Astrocyte of the cerebellum (primary cell): ENCODE measurements around the gene TCAF1.
"Not testable (repeated sequence)": the region's sequence is repeated elsewhere in the genome, so short reads cannot be mapped to it uniquely, and the experiment has no call there.

Experiments
- DNase-seq: peaks from one replicate; pipeline ENCODE4 v3.0.0-alpha.2; 2011; ENCODE audit warnings: low read depth
- H3K4me3 ChIP-seq: 2 replicates; pipeline ENCODE4 v1.5.1; 2011; ENCODE audit warnings: mild to moderate bottlenecking, low read depth, low read length, moderate library complexity
- CTCF ChIP-seq: IDR thresholded peaks from 2 replicates; pipeline ENCODE4 v1.5.1; 2012; ENCODE audit warnings: low read length, low read depth, moderate library complexity, mild to moderate bottlenecking; ENCODE audit errors: missing control alignments
- in situ Hi-C: cut with HindIII; loops from 2 replicates; pipeline ENCODE4 v1.10.0; 2017; ENCODE audit warnings: low sequenced_read_pairs

TCAF1 gene

GRCh38 chr7:143837223-143837622, 64.8 kb downstream of the TCAF1 start:
- peak; percentile 35 for TF ChIP-seq CTCF
- peak overlapping the region; percentile 25 for H3K4me3 ChIP-seq
- in situ Hi-C loops, DNase-seq: not testable (repeated sequence)

DNA sequence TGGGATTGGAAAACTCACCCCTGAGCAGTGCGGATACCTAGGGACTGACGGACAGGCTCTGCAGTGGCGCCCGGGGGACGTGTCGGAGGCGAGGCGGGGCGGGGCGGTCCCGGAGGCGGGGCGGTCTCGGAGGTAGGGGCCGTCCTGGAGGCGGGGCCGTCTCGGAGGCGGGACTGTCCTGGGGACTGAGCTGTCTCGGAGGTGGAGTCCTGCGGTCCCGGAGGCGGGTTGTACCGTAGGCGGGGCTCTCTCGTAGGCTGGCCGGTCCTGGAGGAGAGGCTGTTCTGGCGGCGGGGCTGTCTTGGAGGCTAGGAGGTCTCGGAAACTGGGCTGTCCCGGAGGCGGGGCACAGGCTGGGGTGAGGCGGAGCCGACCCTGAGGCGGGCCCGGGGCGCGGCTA, 65.4 kb downstream of the TCAF1 start:
- H3K4me3 ChIP-seq = peak overlapping the region; percentile 39
- DNase-seq, in situ Hi-C loops: not testable (repeated sequence)

- in situ Hi-C loops, DNase-seq, H3K4me3 ChIP-seq: not testable (repeated sequence)
Measured at GRCh38 chr7:143836088-143836487, 65.9 kb downstream of the TCAF1 start.

GRCh38 chr7:143826578-143826977, 75.4 kb downstream of the TCAF1 start:
- in situ Hi-C loops, H3K4me3 ChIP-seq, DNase-seq: not testable (repeated sequence)

DNA sequence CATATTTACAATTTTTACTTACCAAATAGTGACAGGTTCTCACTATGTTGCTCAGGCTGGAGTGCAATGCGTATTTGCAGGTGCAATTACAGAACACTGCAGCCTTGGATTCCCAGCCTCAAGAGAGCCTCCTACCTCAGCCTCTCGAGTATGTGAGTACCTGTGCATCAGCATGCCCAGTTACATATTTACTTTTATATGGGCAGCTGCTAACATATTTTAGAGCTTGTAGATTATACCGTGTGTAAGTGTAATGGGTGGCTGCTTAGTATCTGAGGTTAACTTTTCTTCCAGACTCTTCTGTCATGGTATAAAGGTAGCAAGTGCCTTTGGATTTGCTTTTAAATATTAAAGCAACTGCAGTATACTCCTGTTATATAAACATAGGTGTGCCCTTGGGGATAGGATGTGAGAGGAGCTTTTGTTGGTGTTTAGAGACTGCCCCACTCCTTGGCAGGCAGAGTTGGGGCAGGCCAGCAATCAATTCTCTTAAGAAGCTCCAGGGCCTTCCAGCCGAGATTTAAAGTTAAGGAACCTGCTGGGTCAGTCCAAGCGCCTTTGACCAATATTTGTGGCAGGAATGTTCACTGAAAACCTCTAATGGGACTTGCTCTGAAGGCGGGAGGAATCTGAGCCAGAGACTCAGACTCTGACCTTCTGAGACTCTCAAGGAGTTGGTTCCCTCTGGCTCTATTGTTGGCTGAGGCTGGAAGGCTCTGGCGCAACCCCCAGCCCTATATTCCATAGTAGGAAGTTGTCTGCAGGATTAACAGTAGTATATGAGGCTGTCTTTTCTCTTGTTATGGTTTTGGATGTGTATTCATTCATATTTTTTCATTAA, 77.5 kb downstream of the TCAF1 start:
- H3K4me3 ChIP-seq, in situ Hi-C loops, DNase-seq: not testable (repeated sequence)

- H3K4me3 ChIP-seq, DNase-seq, in situ Hi-C loops: not testable (repeated sequence)
Measured at GRCh38 chr7:143823634-143824294, 78.2 kb downstream of the TCAF1 start.

DNA sequence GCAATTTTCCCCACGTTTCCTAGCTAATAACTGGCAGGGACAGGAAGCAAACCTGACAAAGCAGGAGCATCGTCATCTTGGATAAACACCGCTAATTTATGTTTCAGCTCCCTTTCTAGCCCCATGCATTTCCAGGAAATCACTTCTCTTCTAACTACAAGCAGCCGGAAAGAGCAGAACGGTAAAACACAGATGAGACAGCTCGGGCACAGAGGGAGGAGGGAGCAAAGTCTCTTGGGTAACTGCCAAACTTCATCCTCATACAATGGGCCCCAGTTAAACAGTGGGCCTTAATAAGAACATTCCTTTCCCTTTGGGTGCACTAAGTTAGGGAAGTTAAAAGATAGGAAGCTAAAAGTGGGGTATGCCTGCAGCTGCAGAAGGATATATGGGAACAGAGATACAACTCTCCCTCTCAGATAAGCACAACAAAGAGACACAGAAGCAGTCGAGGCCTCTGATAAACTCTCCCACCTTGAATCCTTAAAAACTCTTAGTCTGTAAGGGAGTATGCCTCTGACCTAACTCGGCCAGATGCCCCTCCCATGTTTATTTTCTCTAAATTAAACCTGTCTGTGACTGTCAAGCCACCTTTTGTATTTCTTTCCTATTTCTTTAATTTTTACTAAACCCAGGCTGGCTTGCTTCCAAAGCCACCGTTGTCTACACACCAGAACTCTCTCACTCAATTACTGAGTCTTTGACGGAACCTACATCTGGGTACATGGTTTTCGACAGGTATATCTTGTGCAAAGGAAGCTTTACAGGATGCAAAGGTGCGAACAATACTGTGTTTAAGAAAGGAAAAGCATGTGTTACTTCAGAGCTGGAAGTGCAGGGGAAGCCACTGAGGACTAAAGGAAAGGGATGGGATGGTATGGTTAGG, 80.3 kb downstream of the TCAF1 start:
- in situ Hi-C loops, H3K4me3 ChIP-seq, DNase-seq: not testable (repeated sequence)

DNA sequence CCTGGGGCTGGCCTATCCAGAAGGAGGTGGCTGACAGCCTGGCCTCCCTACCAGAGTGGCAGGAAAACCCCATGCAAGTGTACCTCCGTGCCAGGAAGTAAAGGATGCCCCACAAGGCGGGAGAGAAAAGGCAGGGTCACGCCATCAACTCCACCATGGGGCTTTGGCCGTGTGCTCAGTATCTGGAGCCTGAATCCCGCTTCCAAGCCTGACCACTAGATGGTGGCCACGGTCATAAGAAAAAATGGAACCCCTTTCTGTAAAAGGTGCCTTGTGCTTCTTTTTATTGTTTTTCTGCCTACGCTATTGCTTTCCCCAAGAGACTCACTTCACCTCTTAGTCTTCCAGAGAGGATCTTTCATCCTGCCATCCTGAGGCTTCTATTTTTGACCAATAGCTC, 84.1 kb downstream of the TCAF1 start:
- in situ Hi-C loops, H3K4me3 ChIP-seq, DNase-seq: not testable (repeated sequence)

GRCh38 chr7:143816471-143817133, 85.4 kb downstream of the TCAF1 start:
- DNase-seq, in situ Hi-C loops, H3K4me3 ChIP-seq: not testable (repeated sequence)

- in situ Hi-C loops, H3K4me3 ChIP-seq, DNase-seq: not testable (repeated sequence)
Measured at GRCh38 chr7:143810639-143811038, 91.3 kb downstream of the TCAF1 start.

- DNase-seq, in situ Hi-C loops, H3K4me3 ChIP-seq: not testable (repeated sequence)
Measured at GRCh38 chr7:143806664-143807071, 95.3 kb downstream of the TCAF1 start.
